Measurements from ENCODE around the gene PPIH. TPM values are rescaled to one million over a fixed set of nuclear protein-coding genes. Genes with fewer than 3 reads are reported as not detected.

PPIH gene
- total and polyA plus RNA-seq, 2 experiments from 2014 or later = 41.7 to 54.6 TPM

DNA sequence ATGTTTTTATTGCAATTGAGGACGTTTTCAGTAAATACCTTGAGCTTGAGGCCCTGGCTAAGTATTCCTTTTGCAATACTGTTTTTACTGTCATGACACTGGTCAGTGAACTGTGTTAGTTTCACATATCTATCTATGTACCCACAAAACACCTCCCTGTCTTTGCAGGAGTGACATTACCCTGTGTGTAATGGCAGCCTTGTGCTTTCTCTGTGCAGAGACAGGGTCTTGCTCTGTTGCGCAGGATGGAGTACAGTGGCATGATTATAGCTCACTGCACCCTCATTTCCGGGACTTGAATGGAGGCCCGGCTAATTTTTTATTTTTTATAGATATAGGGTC is 32.9 kb downstream of the PPIH start:
- peaks cover 26% of the 10 kb centered on the region for H3K4me1 ChIP-seq (ENCODE audit: low read depth)
- H3K36me3 ChIP-seq = peaks cover 25% of the 10 kb centered on the region
- H3K27me3 ChIP-seq = no peaks in the 10 kb centered on the region
- no peak overlapping the region for H3K27ac ChIP-seq
- DNase-seq (ENCODE audit: low read depth in 1 of 2, low spot score in 1 of 2) = no peak
- H3K9me3 ChIP-seq (ENCODE audit: low read depth) = no peaks in the 10 kb centered on the region
- no peak for TF ChIP-seq CTCF (IDR thresholded peaks at IDR 0.05; ENCODE audit: low read depth, low read length)
- no peak overlapping the region for H3K4me3 ChIP-seq

GRCh38 chr1:42692461-42692860 is 34.2 kb downstream of the PPIH start:
- no peaks in the 10 kb centered on the region for H3K9me3 ChIP-seq (ENCODE audit: low read depth)
- no peak for TF ChIP-seq CTCF (IDR thresholded peaks at IDR 0.05; ENCODE audit: low read depth, low read length)

DNA sequence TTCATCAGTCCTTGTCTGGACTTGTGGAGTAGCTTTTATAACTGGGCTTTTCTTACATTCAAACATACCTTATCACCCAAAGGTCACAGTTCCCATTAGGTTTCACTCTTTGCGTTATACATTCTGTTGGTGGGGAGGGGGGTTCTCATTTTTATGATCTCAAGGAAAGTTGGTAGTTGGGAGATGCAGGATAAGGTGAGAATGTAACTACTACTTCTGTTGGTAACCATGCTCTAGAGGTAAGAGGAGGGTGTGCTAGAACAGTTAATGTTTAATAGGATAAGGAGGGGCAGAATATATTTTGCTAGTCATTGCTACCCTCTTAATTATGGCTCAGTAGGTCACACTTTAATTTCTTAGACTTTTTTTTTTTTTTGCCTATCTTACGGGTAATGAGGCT is 34.7 kb downstream of the PPIH start:
- H3K4me3 ChIP-seq = no peak overlapping the region
- no peak for TF ChIP-seq CTCF (IDR thresholded peaks at IDR 0.05; ENCODE audit: low read depth, low read length)
- H3K27me3 ChIP-seq = no peaks in the 10 kb centered on the region
- peaks cover 12% of the 10 kb centered on the region for H3K4me1 ChIP-seq (ENCODE audit: low read depth)
- DNase-seq (ENCODE audit: low read depth in 1 of 2, low spot score in 1 of 2) = no peak
- peaks cover 43% of the 10 kb centered on the region for H3K36me3 ChIP-seq
- H3K27ac ChIP-seq = no peak overlapping the region
- no peaks in the 10 kb centered on the region for H3K9me3 ChIP-seq (ENCODE audit: low read depth)

More at GRCh38 chr1:42692461-42692860, 34.2 kb downstream of the PPIH start:
- Histone ChIP-seq H3K4me1 (ENCODE audit: low read depth) (peaks cover 13% of the 10 kb centered on the region), H3K27ac (no peak overlapping the region), H3K4me3 (no peak overlapping the region), H3K27me3 (no peaks in the 10 kb centered on the region), H3K36me3 (peaks cover 38% of the 10 kb centered on the region)
- DNase-seq (ENCODE audit: low read depth in 1 of 2, low spot score in 1 of 2) = no peak

DNA sequence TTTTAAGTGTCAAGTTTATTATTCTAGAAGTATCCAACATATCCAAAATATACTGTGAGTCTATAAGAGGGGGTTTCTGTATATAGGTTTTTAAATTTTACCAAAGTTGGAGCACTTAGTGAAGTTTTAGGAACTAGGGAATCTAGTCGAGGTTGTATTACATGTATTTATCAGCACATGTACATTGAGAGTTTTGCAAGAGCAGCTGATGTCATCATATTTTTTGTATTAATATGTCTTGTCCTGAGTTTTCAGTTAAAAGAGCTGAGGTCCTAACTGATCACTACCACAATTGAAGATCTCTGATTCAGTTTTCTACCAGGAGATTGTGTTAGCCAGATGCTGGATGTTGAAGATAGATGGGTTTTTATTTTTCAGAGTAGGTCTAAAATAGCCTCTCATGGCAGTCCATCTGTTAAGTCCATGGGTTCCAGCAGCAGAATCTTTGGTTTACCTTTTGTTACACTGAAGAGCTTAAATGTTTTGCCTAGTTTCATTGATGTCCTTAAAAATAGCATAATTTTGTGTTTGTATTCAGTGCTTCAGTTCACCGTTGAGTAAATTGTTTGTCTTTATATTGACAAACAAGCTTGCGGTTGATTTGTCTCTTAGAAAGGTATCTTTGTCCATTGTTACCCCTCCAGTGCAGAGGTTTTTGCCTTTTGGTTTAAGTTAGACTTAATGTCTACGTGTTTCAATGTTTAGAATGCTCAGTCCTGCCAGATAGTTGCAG is 40.0 kb downstream of the PPIH start:
- Histone ChIP-seq H3K4me3 (no peak overlapping the region), H3K9me3 (ENCODE audit: low read depth) (no peaks in the 10 kb centered on the region), H3K27ac (no peak overlapping the region), H3K27me3 (no peaks in the 10 kb centered on the region), H3K36me3 (peaks cover 91% of the 10 kb centered on the region), H3K4me1 (ENCODE audit: low read depth) (no peaks in the 10 kb centered on the region)
- TF ChIP-seq CTCF (IDR thresholded peaks at IDR 0.05; ENCODE audit: low read depth, low read length) = no peak
- DNase-seq (ENCODE audit: low read depth in 1 of 2, low spot score in 1 of 2) = no peak

GRCh38 chr1:42700006-42700405 is 41.8 kb downstream of the PPIH start:
- Histone ChIP-seq H3K4me3 (no peak overlapping the region), H3K27me3 (no peaks in the 10 kb centered on the region), H3K4me1 (ENCODE audit: low read depth) (no peaks in the 10 kb centered on the region), H3K27ac (no peak overlapping the region), H3K36me3 (peaks cover 89% of the 10 kb centered on the region), H3K9me3 (ENCODE audit: low read depth) (no peaks in the 10 kb centered on the region)
- DNase-seq (ENCODE audit: low read depth in 1 of 2, low spot score in 1 of 2) = no peak
- no peak for TF ChIP-seq CTCF (IDR thresholded peaks at IDR 0.05; ENCODE audit: low read depth, low read length)

Data from cardiac muscle cell (in vitro differentiated cells and primary cell).